NCI-H2029 (cell line): ENCODE results near the gene EXOSC2.

ENCODE experiments used
- DNase-seq: peaks from one replicate; lab custom pipeline; 2025; lab: John Stamatoyannopoulos, UW

EXOSC2 gene, protein sequence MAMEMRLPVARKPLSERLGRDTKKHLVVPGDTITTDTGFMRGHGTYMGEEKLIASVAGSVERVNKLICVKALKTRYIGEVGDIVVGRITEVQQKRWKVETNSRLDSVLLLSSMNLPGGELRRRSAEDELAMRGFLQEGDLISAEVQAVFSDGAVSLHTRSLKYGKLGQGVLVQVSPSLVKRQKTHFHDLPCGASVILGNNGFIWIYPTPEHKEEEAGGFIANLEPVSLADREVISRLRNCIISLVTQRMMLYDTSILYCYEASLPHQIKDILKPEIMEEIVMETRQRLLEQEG

DNA sequence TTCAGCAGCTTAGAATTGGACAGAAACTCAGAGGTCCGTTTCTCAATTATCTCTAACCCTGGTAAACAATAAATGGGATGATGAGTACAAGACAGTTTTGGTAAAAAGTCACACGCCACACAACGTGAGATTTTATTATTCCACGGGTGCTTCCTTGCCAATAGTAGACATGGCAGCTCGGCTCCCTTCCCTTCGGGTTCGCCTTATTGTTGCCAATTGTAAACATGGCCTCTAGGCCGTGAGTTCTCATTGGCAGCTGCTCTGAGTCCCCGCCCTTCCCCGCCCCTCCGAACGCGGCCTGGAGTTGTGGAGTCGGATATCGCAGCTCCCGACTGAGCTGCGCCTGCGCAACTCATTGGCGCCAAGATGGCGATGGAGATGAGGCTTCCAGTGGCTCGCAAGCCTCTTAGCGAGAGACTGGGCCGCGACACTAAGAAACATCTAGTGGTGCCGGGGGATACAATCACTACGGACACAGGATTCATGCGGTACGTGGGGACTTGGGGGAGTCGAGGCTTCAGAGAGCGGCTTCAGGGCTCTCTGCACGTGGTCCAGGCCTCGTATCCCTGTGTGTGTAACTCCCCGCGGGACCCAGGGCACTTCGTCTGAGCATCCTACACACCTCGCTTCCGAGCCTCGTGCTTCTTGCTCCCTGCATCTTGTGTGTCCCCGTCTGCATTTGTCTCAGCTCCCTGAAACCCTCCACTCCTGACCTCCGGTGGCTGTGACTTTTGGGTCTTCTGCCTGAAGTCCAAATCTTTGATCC is at the start of gene EXOSC2:
Gene EXOSC2, plus strand, starts transcription at position 355 of the 766 bp plus-strand sequence. Its CDS starts 12 bp downstream, at position 367.
- peak; percentile 98 for DNase-seq

DNA sequence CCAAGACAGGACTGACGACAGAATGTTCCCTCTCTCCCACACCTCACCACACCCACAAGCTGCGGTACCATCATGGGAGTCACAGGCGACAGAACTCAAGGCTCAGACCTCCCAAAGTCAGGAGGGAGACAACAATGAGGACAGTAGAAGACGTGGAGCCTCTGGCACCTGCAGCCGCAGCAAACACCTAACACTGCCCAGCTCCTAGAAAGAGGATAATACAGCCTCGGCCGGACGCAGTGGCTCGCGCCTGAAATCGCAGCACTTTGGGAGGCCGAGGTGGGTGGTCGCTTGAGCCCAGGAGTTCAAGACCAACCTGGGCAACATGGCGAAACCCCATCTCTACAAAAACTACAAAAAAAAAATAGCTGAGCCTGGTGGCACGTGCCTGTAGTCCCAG is 42.4 kb upstream of the EXOSC2 start:
- DNase-seq: no peak

DNA sequence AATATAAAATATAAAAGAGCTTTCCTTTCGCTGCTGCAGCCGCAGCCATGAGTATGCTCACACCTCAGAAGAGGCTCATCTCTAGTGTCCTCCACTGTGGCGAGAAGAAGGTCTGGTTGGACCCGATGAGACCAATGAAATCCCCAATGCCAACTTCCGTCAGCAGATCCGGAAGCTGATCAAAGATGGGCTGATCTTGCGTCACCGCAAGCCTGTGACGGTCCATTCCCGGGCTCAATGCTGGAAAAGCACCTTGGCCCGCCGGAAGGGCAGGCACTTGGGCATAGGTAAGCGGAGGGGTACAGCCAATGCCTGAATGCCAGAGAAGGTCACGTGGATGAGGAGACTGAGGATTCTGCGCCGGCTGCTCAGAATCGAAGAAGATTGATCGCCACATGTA is 41.8 kb upstream of the EXOSC2 start:
- peak; percentile 28 for DNase-seq

DNA sequence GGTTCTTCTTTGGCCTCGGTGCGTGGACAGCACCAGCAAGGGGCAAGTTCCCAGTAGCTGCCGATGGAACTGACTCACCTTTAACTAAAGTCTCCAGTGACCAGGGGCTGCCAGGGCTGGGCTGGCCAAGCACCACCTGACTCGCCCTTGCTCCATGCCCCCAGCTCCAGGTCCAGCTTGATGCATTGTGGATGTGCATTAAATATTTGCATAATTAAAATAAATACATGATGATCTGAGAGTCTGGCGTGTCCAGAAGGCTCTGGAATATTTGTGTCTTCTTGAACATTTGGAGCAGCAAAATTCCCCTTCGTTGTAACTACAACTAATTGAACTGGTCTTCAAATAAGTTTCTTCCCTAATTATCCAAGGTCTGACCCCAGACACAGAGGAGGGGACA is 38.7 kb upstream of the EXOSC2 start:
- DNase-seq: no peak

DNA sequence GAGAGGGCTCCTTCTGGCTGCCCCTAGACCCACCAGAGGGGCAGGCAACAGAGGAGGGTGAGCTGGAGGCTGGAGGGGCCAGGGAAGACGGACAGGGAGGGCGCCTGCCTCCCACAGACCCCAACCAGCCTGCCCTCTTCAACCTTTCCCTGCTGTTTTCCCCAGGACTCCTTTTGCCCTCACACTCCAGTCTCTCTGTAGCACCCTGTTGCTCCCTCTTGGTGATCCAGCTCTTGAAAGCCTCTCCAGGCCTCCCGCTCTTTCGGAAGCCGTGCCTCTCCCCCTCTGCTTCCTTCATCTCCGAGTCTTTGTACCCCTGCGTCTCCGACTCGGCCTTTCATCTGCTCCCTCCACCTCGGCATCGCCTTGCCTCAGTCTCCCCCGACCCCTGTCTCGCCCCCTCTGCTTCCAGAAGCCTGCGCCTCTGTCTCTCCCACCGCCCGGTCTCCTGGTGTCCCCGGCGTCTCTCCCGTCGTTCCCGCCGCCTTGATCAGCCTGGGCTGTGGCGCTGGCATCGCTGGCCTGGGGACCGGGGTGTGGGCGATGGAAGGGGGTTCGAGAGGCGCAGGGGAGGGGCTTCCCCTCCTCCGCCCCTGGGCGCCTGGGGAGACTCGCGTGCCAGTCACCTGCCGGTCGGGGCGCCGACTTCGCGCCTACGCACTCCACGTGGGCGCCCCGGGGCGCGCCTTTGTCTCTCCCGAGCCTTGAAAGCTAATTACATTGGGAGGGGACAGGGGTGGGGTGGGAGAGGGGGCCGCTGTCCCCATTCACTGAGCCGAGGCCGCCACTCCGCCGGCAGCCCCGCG is 34.5 kb upstream of the EXOSC2 start:
- no peak for DNase-seq

DNA sequence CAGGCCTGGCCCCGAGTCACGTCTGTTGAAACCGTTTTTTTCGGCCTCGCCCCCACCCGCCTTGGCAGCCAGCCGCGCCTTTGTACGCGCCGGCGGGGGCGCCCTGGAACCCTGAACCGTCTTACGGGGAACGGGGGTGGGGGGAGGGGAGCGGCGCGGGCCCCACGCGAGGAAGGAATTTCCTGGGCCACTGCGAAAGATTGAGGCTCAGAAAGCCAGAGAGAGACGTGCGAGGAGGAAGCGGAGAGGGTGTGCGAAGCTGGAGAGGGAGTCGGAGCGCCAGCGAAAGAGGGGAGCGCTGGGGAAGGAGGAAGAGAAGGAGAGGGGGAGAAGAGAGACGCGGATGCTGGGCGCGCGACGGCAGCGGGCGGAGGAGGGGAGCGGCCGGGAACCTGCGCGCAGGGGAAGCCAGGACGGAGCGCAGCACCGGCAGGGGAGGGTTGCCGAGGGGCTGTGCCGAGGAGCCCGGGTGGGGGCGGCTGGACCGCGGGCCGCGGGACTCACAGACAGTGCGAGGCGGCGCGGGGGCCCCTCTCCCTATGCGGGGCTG is 33.8 kb upstream of the EXOSC2 start:
- DNase-seq: no peak

DNA sequence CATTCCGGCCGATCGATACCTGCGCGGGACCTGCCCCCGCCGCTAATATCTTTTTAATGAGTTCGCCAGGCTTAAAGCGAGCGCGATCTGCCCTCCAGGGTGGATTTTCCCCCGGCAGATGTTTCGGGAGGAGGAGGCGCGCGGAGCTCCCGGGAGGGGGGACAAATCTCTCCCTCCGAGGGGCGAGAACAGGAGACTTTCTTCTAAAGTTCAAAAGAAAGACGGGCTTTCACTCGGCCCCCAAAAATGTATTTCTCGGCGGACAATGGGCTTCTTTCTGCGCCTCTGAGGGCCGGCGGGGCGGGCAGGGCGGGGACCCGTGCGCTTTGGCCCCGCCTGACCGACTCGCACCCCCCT is 33.3 kb upstream of the EXOSC2 start:
- no peak for DNase-seq

DNA sequence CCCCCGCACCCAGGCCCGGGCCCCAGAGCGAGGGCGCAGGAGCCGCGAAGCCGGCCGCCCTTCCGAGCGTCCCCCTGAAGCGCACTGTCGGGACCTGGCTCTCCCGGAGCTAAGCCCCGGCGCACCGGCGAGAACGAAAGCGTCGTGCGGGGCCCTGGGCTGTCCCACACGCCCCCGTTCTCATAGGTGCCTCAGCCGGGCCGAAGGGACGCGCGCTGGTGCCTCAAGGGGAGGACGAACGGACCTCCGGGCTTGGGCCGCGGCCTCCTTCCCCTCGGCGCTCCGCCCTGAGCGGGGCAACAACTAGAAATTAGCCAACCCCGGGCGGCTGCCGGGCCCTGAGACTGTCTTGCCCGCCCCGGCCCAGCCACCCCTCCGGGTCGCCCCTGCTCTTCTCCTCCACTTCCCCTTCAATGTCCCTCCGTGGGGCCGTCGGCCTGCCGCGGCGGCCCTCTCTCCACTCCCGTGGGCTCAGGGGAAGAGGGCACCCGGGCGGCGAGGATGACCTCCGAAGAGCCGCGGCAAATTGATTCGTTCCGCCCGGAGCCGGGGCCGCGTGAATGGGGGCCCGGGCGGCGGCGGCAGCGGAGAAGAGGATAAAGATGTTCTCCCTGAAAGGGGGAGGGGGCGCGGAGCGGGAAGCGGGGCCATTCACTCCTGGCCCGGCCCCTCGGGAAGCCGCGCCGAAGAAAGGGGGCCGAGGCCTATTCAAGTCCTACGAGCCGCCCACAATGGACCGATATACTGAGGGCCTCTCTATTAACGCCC is 32.7 kb upstream of the EXOSC2 start:
- DNase-seq: no peak

DNA sequence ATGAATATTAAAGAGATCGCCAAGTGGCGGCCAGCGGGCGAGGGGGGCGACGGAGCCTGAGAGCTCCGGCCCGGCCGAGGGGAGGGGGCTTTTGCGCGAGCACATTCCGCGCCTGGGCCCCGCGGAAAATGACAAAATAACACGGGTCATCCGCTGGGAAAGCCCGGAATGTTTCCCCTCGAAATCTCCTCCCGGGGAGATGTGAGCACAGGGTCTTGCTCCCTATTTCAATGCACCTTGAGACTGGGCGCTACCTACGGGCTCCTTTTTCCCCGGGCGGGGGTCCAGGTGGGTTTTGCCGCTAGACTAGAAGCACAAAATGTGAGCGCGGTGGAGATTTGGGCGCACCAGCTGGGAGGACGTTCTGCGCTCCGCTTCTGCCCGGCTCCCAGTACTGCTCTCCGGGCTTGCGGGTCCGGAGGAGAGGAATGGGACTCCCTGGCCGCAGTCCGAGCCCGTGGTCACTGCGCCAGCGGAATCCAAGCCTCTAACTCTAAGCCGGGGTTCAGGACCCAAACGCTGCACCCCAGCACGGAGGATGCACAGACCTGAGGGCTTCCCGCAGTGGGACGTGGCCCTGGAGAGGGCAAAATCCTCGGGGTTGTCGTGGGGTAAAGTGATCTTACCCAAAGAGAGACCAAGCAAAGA is 32.0 kb upstream of the EXOSC2 start:
- no peak for DNase-seq

DNA sequence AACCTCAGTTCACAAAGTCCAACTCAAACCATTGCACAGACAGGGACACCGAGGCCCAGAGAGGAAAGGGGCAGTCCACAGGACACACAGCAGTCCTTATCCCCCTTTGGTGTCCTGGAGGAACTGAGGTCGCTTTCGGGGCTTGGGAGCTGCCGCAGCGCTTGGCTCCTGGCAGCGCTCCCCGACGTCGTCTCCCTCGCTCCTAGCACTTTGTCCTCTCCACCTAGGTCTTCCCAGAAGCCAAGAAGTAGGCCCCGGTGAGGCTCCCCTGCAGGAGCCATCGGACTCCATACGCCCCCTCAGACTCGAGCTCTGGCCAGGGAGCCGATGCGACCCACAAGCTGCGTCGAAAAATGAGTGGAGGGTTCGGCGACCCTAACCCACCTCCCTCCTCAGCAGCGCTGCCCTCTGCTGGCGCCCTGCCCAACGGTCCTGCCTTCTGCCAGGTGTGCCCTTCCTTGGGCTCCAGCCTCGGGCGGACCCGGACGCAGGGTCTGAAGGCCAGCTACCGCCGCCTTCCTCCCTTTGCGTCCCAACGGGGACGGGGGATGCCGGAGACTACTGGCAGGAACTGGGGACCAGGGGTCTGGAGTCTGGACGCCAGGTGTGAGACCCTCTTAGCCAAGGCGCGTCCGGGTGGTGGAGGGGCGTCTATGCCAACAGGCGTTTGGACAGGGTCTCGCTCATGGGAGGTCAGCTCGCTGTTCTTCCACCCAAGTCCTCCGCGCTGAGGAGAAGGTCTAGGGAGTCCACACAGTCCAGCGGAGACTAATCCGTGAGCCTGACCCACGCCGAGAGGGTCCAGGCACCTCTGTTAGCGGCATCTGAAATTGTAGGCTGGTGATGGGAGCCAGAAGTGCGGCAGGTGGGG is 31.2 kb upstream of the EXOSC2 start:
- DNase-seq: no peak

DNA sequence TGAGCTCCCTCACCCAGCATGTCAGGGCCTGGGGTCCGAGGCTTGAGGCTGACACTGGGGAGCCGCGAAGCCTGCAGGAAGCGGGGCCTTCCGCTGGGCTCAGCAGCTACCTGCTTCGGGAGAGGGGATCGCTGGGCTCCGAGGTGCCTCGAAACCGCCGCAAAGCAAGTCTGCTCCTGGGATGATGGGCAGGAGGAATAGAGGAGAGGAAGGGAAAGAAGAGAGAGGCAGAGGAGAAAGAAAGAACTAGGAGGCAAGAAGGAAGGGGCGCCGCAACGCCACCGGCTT is 30.7 kb upstream of the EXOSC2 start:
- DNase-seq: no peak

DNA sequence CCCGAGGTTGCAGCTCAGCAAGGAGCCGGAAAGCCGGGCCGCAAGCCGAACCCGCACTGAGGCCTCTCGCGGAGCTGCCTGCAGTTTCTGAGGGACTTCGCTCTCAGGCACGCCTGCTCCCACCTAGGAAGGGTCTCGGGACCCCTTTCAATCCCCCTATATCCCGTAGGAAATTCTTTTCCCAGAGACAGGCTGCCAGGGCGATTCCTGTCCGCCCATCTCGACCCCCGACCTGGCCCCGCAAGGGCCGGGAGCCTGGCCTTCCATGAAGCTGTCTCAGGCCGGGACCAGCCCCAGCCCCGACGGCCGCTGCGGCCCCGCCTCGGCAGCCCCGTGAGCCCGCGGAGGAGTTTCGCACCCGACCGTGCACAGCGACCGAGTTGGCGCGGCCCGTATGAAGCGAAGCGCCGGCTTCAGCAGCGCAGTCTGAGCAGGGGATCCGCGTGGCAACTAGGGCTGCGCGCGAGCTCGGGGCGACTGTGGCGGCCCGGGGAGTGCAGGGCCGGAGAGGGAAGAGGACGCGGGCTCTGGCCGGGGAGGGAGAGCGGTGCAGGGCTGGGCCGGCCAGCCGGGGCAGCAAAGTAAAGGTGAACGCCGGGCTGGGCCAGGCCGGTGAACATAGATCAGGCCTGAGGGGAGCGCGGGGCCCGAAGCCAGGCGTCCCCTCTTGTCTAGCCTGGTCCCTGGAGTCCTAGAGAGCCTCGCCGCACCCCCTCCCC is 30.2 kb upstream of the EXOSC2 start:
- DNase-seq: no peak

DNA sequence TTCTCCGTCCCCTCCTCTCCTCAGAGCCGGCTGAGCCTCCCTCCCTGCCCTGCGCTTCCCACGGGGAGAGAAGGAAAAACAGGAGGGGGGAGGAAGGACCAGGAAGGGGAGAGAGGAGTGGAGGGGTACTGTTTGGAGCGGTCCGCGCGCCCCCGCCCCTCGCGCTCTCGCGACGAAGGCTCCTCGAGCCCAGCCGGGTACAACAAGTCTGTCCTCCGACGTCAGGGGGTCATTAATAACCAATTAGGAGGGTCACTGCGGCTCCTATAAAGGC is 29.7 kb upstream of the EXOSC2 start:
- DNase-seq: no peak

DNA sequence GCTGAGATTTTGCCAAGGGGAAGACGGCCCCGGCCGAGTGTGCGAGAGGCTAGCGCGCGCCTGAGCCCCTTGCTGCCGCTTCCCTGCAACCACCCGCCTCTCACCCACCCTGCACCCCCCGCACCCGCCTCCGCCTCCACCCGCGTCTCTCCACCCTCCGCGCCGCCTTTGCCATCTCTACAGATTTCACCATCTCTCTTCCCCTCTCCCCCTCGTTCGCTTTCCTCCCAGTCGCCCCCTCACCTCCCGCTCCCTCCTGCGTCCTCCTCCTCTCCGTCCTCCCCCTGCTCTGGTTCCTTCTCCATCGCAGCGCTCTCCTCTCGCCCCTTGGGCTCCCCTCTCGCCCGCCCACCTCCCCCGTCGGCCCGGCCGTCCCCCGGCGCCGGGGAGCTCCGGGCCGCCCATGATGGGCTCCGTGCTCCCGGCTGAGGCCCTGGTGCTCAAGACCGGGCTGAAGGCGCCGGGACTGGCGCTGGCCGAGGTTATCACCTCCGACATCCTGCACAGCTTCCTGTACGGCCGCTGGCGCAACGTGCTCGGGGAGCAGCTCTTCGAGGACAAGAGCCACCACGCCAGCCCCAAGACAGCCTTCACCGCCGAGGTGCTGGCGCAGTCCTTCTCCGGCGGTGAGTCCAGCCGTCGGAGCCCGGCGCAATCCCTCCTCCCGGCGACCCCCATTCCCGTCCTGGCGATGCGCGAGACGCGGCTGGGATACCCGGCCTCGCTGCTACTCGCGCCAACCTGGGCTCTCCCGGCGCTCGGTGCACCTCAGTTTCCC is 29.1 kb upstream of the EXOSC2 start, which contains the start of gene PRDM12:
Gene PRDM12, plus strand, starts transcription at position 344 of the 778 bp plus-strand sequence. Its CDS starts 60 bp downstream, at position 404.
- no peak for DNase-seq

DNA sequence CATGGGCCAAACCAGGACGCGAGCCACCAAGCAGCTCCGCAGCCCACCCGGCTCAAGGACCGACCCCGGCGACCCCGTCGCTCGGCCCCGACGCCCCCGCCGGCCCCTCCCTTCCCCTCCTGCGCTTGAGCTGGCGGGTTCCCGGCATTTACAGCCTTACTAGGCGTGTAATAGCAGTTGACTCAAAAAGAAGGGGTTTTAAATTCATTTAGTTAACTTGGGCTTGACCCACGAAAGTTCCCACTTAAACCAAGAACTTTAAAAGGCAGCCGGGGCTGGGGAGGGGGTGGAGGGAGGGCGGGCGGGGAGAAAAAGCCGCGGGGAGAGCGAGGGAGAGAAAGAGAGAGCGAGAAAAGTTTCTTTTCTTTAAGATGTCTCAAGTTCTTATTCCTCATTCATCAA is 28.6 kb upstream of the EXOSC2 start:
- no peak for DNase-seq

DNA sequence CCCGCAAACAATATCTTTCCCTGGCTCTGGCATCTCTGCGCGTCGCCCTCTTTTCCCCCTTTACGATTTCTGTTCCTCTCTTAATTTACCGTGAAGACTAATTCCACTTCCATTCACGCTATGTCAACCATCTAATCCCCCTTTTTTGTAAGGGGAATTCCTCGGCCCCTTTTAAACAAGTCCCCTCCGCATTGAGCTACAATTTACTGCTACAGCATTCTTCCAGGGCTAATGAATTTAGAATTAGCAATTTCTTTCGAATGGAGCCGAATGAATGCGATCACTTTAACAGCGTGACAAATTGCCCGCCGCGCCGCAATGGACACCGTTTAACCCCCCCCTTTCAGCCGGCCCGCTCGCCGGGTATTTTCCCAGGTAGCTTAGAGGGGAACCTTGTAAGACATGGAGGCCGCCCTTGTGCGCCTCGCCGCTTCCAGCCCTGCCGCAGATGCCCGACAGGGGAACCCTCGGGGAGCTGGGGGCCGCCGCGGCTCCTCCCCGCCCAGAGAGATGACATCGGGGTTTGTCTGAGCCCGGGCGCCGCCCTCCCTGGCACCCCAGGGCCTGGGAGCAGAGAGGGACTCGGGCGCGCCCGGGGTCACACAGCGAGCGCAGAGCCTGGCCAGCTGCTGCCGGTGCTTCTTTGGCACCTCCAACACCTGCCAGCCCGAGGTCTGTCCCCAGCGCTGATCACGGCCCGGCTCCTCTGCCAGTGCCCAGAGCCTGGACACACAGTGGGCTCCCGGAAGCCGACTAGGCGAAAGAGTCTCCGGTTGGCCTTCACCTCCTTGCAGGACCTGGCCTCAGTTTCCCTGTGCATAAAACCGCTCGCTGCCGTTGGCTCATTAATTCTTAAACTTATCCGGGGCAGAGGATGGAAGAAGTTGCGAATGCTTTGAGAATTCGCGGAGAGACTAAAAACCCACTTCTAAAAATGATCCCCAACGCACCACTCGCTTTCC is 27.9 kb upstream of the EXOSC2 start:
- DNase-seq: no peak

DNA sequence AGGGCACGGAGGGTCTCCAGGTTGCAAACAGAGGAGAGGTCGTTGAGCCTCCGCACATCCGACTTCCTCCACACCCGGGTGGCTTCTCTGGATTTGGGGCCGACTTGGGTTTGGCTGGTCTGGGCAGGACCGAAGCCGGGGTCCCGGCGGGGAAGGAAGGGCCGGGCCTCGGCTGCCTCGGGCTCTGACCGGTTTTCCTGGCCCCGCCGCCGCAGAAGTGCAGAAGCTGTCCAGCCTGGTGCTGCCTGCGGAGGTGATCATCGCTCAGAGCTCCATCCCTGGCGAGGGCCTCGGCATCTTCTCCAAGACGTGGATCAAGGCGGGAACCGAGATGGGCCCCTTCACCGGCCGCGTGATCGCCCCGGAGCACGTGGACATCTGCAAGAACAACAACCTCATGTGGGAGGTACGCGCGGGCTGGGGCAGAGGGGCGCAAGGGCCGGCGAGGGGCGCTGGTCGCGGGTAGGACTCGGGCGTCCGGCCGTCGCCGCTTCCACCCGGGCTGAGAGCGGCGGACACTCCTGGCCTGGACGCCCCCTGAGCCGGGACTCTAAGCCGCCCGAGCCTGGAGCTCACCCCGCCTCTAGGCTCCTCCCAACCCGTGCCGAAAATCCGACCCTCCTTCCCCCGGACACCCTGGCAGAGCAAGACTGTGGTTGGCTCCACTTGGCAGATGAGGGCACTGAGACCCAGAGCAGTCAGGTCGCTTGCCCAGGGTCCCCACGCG is 27.0 kb upstream of the EXOSC2 start:
- DNase-seq: no peak

DNA sequence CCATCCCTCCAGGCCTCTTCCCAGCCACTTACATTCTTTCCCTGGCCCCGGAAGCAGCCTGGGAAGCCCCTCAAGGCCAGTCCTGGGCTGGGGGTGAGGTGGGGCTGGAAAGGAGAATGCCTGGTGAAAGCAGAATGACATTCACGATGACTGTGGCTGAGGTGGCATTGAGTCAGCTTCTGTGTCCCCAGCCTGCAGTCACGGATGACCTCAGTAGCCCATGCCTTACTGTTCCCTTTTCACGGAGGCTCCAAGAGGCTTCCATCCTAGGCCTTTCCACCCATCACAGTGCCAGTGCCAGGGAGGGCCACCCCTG is 26.5 kb upstream of the EXOSC2 start:
- no peak for DNase-seq
